Right cardiac atrium (tissue), 5 donors: ENCODE data around the gene KAT5. TPM values are rescaled to one million over a fixed set of nuclear protein-coding genes. Genes with fewer than 3 reads are reported as not detected.
"Not testable (repeated sequence)": the region's sequence is repeated elsewhere in the genome, so short reads cannot be mapped to it uniquely, and the experiment has no call there.

Source experiments
- ATAC-seq, 2 donors: fragments of 200-7000 bp; cut with Tn5 transposase; one replicate each; pipeline versions ENCODE4 v1.8.0 to v1.9.1; 2020; ENCODE audit warnings: moderate library complexity in 2 of 2, mild to moderate bottlenecking in 1 of 2
- DNase-seq, 3 donors: peaks; one replicate each; pipeline ENCODE4 v3.0.0-alpha.2; 2020
- H3K27ac ChIP-seq: one replicate; pipeline ENCODE4 v1.5.1; 2013; ENCODE audit warnings: mild to moderate bottlenecking, low read length, control low read depth, moderate library complexity
- H3K27me3 ChIP-seq: one replicate; pipeline ENCODE4 v1.6.1; 2013; ENCODE audit not compliant: control insufficient read depth, insufficient read depth
- H3K4me1 ChIP-seq: one replicate; pipeline ENCODE4 v1.6.1; 2013; ENCODE audit warnings: low read length; ENCODE audit not compliant: control insufficient read depth, insufficient read depth
- H3K4me3 ChIP-seq: one replicate; pipeline ENCODE4 v1.5.1; 2013; ENCODE audit warnings: low read length, control low read depth
- H3K9me3 ChIP-seq: one replicate; pipeline ENCODE4 v1.6.1; 2013; ENCODE audit warnings: low read length; ENCODE audit not compliant: control insufficient read depth
- WGBS: extraction: QIAGEN DNeasy Blood & Tissue Kit; methylation state at CpG from one replicate; pipeline ENCODE4 v1.1.7; 2013; 5-methylcytosine and 5-hydroxymethylcytosine counted together
- intact Hi-C, 4 donors: fragments of 100-400 bp; cut with DNase I; formaldehyde crosslinking; loops; one replicate each; pipeline versions ENCODE4 v1.11.0 to v1.14.0; 2022 to 2023
- polyA plus RNA-seq: library from polyadenylated mRNA; stranded (reverse); fragments of 200-250 nt; gene quantifications from one replicate; pipeline ENCODE4 v1.2.3, GENCODE V29; 2013
- total RNA-seq, 4 donors: library from RNA; stranded (reverse); fragmentation: NEBNext Ultra II Directional; extraction: Animal tissue kit (Norgen Biotek cat#: 25700); gene quantifications; one replicate each; pipeline ENCODE4 v1.2.1, GENCODE V29; 2021
- donor health status: healthy with polysubstance abuse.
- donor health status: DM: no; HTN: yes; CAD: no.
- donor health status: DM: no; HTN: no; CAD: no.
- donor health status: DM: no; HTN: yes; CAD: no; lungs with severe emphysema.
- donor health status: DM: yes; HTN: yes; CAD: no.

KAT5 gene
- total and polyA plus RNA-seq, 5 donors: 49.0 to 57.2 (median 53.7) TPM

DNA sequence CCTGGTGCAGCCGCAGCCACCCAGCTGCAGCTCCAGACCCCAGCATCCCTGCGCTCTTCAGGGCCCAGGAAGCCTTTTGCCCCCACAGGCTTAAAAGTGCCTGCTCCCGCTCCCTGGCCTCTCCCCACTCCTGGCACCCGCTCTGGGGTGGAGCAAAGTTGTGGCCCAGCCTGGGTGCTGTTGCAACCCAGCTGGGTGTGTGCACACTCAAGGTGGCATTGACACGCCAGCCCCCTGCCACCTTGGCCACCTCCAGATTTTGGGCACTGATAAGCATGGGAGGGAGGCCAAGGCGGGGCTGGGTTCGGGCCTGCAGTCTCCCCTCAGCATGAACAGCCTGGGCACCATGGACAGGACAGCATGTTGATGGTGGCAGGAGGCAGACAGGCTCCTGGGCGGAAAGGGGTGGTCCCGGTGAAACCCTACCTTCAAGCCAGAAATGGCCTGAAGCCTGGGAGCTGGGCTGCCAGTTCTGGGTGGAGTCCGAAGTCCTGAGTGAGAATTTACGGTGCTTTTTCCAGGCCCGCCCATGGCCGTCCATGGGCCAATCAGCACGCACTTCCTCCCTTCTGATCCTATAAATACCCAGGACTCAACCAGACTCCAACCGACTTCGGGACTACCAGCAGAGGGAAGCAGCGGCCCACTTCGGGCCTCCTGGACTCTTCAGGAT lies 32.1 kb downstream of the KAT5 start:
- Histone ChIP-seq H3K4me1 (no peaks in the 10 kb centered on the region), H3K27ac (no peak overlapping the region), H3K4me3 (no peak overlapping the region), H3K27me3 (no peaks in the 10 kb centered on the region), H3K9me3 (no peaks in the 10 kb centered on the region)
- ATAC-seq: peak; percentile 51 to 57
- intact Hi-C loops: no loop called here
- peak in 1 of 3 donors; percentile 17 for DNase-seq
- WGBS: 73% methylated on average over 18 of the region's 18 CpGs

- 79% methylated on average over 8 of the region's 8 CpGs for WGBS
- H3K27me3 ChIP-seq: no peaks in the 10 kb centered on the region
- no peak overlapping the region for H3K27ac ChIP-seq
- no peaks in the 10 kb centered on the region for H3K4me1 ChIP-seq
- H3K9me3 ChIP-seq: no peaks in the 10 kb centered on the region
- no peak overlapping the region for H3K4me3 ChIP-seq
- ATAC-seq: no peak
- intact Hi-C loops: no loop called here
- no peak for DNase-seq
These were observed 32.6 kb downstream of the KAT5 start for GRCh38 chr11:65744699-65745042.

GRCh38 chr11:65745049-65745448 lies 33.0 kb downstream of the KAT5 start:
- no peaks in the 10 kb centered on the region for H3K27me3 ChIP-seq
- H3K4me3 ChIP-seq: no peak overlapping the region
- H3K9me3 ChIP-seq: no peaks in the 10 kb centered on the region
- DNase-seq (no peak), ATAC-seq (peak in 1 of 2 donors; percentile 33)
- intact Hi-C loops: no loop called here
- no peaks in the 10 kb centered on the region for H3K4me1 ChIP-seq
- WGBS: 91% methylated on average over 17 of the region's 17 CpGs
- no peak overlapping the region for H3K27ac ChIP-seq

DNA sequence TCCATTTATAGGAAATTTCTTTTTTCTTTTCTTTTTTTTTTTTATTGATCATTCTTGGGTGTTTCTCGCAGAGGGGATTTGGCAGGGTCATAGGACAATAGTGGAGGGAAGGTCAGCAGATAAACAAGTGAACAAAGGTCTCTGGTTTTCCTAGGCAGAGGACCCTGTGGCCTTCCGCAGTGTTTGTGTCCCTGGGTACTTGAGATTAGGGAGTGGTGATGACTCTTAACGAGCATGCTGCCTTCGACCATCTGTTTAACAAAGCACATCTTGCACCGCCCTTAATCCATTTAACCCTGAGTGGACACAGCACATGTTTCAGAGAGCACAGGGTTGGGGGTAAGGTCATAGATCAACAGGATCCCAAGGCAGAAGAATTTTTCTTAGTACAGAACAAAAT lies 50.1 kb downstream of the KAT5 start:
- H3K4me1 ChIP-seq, DNase-seq, ATAC-seq, H3K27ac ChIP-seq, H3K27me3 ChIP-seq, intact Hi-C loops, H3K4me3 ChIP-seq, H3K9me3 ChIP-seq: not testable (repeated sequence)
- 55% methylated on average over 5 of the region's 5 CpGs for WGBS

GRCh38 chr11:65762816-65763215 lies 50.8 kb downstream of the KAT5 start:
- H3K27ac ChIP-seq, H3K27me3 ChIP-seq, H3K4me1 ChIP-seq, ATAC-seq, H3K4me3 ChIP-seq, DNase-seq, H3K9me3 ChIP-seq, intact Hi-C loops: not testable (repeated sequence)
- 90% methylated on average over 28 of the region's 29 CpGs for WGBS

GRCh38 chr11:65764434-65764833 lies 52.4 kb downstream of the KAT5 start:
- H3K27ac ChIP-seq: no peak overlapping the region
- H3K27me3 ChIP-seq: no peaks in the 10 kb centered on the region
- ATAC-seq: no peak
- DNase-seq: no peak
- H3K4me3 ChIP-seq: no peak overlapping the region
- WGBS: 76% methylated on average over 5 of the region's 5 CpGs
- no peaks in the 10 kb centered on the region for H3K9me3 ChIP-seq
- no peaks in the 10 kb centered on the region for H3K4me1 ChIP-seq
- intact Hi-C loops: no loop called here

DNA sequence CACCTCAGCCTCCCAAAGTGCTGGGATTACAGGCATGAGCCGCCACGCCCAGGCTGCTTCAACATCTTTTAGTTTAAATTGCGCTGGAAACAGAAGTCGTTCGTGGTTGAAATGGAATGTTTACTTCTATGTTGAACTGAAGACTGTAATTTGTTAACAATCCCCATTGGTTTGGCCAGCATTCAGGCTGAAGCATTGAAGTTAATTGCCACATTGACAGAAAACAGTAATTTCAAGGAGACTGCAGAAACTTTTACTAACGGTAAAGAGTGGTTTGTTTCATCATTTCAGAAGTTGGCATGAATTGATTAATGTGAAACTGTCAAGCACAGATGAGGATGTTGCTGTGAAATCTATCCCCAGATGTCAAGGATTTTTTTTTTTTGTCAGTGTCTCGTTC lies 54.5 kb downstream of the KAT5 start:
- intact Hi-C loops: no loop called here
- Histone ChIP-seq H3K27ac (no peak overlapping the region), H3K4me3 (no peak overlapping the region), H3K9me3 (no peaks in the 10 kb centered on the region), H3K4me1 (no peaks in the 10 kb centered on the region), H3K27me3 (no peaks in the 10 kb centered on the region)
- no peak for ATAC-seq
- DNase-seq: no peak
- 64% methylated on average over 7 of the region's 7 CpGs for WGBS

DNA sequence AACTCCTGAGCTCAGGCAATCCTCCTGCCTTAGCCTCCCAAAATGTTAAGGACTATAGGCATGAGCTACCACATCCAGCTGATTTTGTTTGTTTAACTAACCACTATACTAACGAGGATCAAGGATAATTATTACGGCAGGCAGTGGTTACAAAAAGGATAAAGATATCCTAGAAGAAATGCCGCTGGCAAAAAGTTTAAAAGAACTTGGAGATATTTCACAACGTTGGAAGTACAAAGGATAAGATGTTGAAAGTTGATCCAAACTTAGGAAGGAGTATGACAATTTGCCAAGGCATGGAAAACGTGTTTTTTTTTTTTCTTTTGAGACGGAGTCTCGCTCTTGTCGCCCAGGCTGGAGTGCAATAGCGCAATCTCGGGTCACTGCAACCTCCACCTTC lies 55.4 kb downstream of the KAT5 start:
- H3K4me1 ChIP-seq: no peaks in the 10 kb centered on the region
- ATAC-seq (no peak), DNase-seq (no peak)
- intact Hi-C loops: no loop called here
- H3K27ac ChIP-seq: no peak overlapping the region
- H3K9me3 ChIP-seq: no peaks in the 10 kb centered on the region
- no peak overlapping the region for H3K4me3 ChIP-seq
- no peaks in the 10 kb centered on the region for H3K27me3 ChIP-seq
- 74% methylated on average over 10 of the region's 10 CpGs for WGBS

GRCh38 chr11:65767806-65768205 lies 55.8 kb downstream of the KAT5 start:
- ATAC-seq, H3K27me3 ChIP-seq, intact Hi-C loops, H3K4me1 ChIP-seq, H3K27ac ChIP-seq, H3K4me3 ChIP-seq, H3K9me3 ChIP-seq, DNase-seq: not testable (repeated sequence)
- 85% methylated on average over 5 of the region's 5 CpGs for WGBS

Other genes with a start within 250 kb of the KAT5 start
- gene MALAT1, start 213.2 kb upstream of the KAT5 start, total RNA-seq: 1,000 to 10,000 TPM; 3,773 to 5,353 (median 5,000) TPM
- gene MALAT1, start 213.2 kb upstream of the KAT5 start, polyA plus RNA-seq: 1,948 TPM
- gene SCYL1, start 187.2 kb upstream of the KAT5 start, total RNA-seq: 10 to 100 TPM; 59.9 to 65.2 (median 62.8) TPM
- 56.6 TPM for gene SCYL1, start 187.2 kb upstream of the KAT5 start, polyA plus RNA-seq
- 100 to 1,000 TPM; 128 to 161 (median 140) TPM for gene LTBP3, start 153.9 kb upstream of the KAT5 start, total RNA-seq
- gene LTBP3, start 153.9 kb upstream of the KAT5 start, polyA plus RNA-seq: 60.2 TPM
- gene ZNRD2, start 141.8 kb upstream of the KAT5 start, total RNA-seq: 10 to 100 TPM; 32.6 to 35.3 (median 34.9) TPM
- gene ZNRD2, start 141.8 kb upstream of the KAT5 start, polyA plus RNA-seq: 56.8 TPM
- 10 to 100 TPM; 40.5 to 46.6 (median 45.9) TPM for gene FAM89B, start 139.7 kb upstream of the KAT5 start, total RNA-seq
- 43.0 TPM for gene FAM89B, start 139.7 kb upstream of the KAT5 start, polyA plus RNA-seq
- gene EHBP1L1, start 136.2 kb upstream of the KAT5 start, total RNA-seq: 10 to 100 TPM; 43.9 to 80.2 (median 48.2) TPM
- gene EHBP1L1, start 136.2 kb upstream of the KAT5 start, polyA plus RNA-seq: 35.7 TPM
- gene KCNK7, start 116.5 kb upstream of the KAT5 start, total RNA-seq: under 1 TPM; 0.28 to 0.88 (median 0.55) TPM
- 0.18 TPM for gene KCNK7, start 116.5 kb upstream of the KAT5 start, polyA plus RNA-seq
- gene MAP3K11, start 98.0 kb upstream of the KAT5 start, total RNA-seq: 10 to 100 TPM; 35.0 to 41.2 (median 38.1) TPM
- gene MAP3K11, start 98.0 kb upstream of the KAT5 start, polyA plus RNA-seq: 30.8 TPM
- 10 to 100 TPM; 13.4 to 17.2 (median 14.8) TPM for gene PCNX3, start 96.5 kb upstream of the KAT5 start, total RNA-seq
- gene PCNX3, start 96.5 kb upstream of the KAT5 start, polyA plus RNA-seq: 10.2 TPM
- 10 to 100 TPM; 22.4 to 27.4 (median 26.2) TPM for gene SIPA1, start 74.2 kb upstream of the KAT5 start, total RNA-seq
- 19.3 TPM for gene SIPA1, start 74.2 kb upstream of the KAT5 start, polyA plus RNA-seq
- 10 to 100 TPM; 40.1 to 54.6 (median 40.9) TPM for gene RELA, start 49.3 kb upstream of the KAT5 start, total RNA-seq
- gene RELA, start 49.3 kb upstream of the KAT5 start, polyA plus RNA-seq: 30.6 TPM
- gene RNASEH2C, start 8.5 kb downstream of the KAT5 start, total RNA-seq: 10 to 100 TPM; 68.1 to 94.4 (median 76.4) TPM
- 158 TPM for gene RNASEH2C, start 8.5 kb downstream of the KAT5 start, polyA plus RNA-seq
- gene AP5B1, start 68.7 kb downstream of the KAT5 start, total RNA-seq: 10 to 100 TPM in 1 of 4 donors, 1 to 10 TPM in 3; 9.0 to 14.1 (median 9.1) TPM
- 6.6 TPM for gene AP5B1, start 68.7 kb downstream of the KAT5 start, polyA plus RNA-seq
- not detected for gene OVOL1, start 74.8 kb downstream of the KAT5 start, total RNA-seq
- gene OVOL1, start 74.8 kb downstream of the KAT5 start, polyA plus RNA-seq: not detected
- under 1 TPM in 3 of 4 donors, not detected in 1; 0.20 to 0.88 (median 0.48) TPM for gene SNX32, start 121.7 kb downstream of the KAT5 start, total RNA-seq
- gene SNX32, start 121.7 kb downstream of the KAT5 start, polyA plus RNA-seq: 0.20 TPM
- gene CFL1, start 145.9 kb downstream of the KAT5 start, total RNA-seq: 100 to 1,000 TPM; 285 to 470 (median 377) TPM
- gene CFL1, start 145.9 kb downstream of the KAT5 start, polyA plus RNA-seq: 389 TPM
- 10 to 100 TPM; 33.3 to 39.5 (median 35.8) TPM for gene MUS81, start 148.2 kb downstream of the KAT5 start, total RNA-seq
- gene MUS81, start 148.2 kb downstream of the KAT5 start, polyA plus RNA-seq: 44.7 TPM
- gene EFEMP2, start 160.5 kb downstream of the KAT5 start, total RNA-seq: 100 to 1,000 TPM; 139 to 164 (median 142) TPM
- 128 TPM for gene EFEMP2, start 160.5 kb downstream of the KAT5 start, polyA plus RNA-seq
- gene CTSW, start 167.6 kb downstream of the KAT5 start, total RNA-seq: 1 to 10 TPM in 1 of 4 donors, under 1 TPM in 3; 0.45 to 1.7 (median 0.64) TPM
- 0.79 TPM for gene CTSW, start 167.6 kb downstream of the KAT5 start, polyA plus RNA-seq
- gene FIBP, start 176.2 kb downstream of the KAT5 start, total RNA-seq: 10 to 100 TPM; 39.7 to 46.6 (median 42.8) TPM
- 37.8 TPM for gene FIBP, start 176.2 kb downstream of the KAT5 start, polyA plus RNA-seq
- 10 to 100 TPM; 50.8 to 61.3 (median 57.4) TPM for gene CCDC85B, start 178.4 kb downstream of the KAT5 start, total RNA-seq
- 80.3 TPM for gene CCDC85B, start 178.4 kb downstream of the KAT5 start, polyA plus RNA-seq
- gene FOSL1, start 188.1 kb downstream of the KAT5 start, total RNA-seq: 1 to 10 TPM in 1 of 4 donors, under 1 TPM in 3; 0.57 to 5.5 (median 0.83) TPM
- 2.6 TPM for gene FOSL1, start 188.1 kb downstream of the KAT5 start, polyA plus RNA-seq
- 10 to 100 TPM; 31.1 to 41.8 (median 38.7) TPM for gene C11orf68, start 206.8 kb downstream of the KAT5 start, total RNA-seq
- gene C11orf68, start 206.8 kb downstream of the KAT5 start, polyA plus RNA-seq: 39.8 TPM
- gene DRAP1, start 207.2 kb downstream of the KAT5 start, total RNA-seq: 10 to 100 TPM; 82.9 to 90.2 (median 85.2) TPM
- gene DRAP1, start 207.2 kb downstream of the KAT5 start, polyA plus RNA-seq: 130 TPM
- gene TSGA10IP, start 233.2 kb downstream of the KAT5 start, total RNA-seq: not detected
- gene TSGA10IP, start 233.2 kb downstream of the KAT5 start, polyA plus RNA-seq: not detected
- gene SART1, start 249.5 kb downstream of the KAT5 start, total RNA-seq: 10 to 100 TPM; 34.3 to 41.7 (median 36.9) TPM
- 41.3 TPM for gene SART1, start 249.5 kb downstream of the KAT5 start, polyA plus RNA-seq